Measurements from ENCODE around the gene ATXN1. TPM values are rescaled to one million over a fixed set of nuclear protein-coding genes. Genes with fewer than 3 reads are reported as not detected.
"Not testable (repeated sequence)": the region's sequence is repeated elsewhere in the genome, so short reads cannot be mapped to it uniquely, and the experiment has no call there.

Gene ATXN1
- total RNA-seq, 1 donor from 2014 or later: 23.7 TPM

DNA sequence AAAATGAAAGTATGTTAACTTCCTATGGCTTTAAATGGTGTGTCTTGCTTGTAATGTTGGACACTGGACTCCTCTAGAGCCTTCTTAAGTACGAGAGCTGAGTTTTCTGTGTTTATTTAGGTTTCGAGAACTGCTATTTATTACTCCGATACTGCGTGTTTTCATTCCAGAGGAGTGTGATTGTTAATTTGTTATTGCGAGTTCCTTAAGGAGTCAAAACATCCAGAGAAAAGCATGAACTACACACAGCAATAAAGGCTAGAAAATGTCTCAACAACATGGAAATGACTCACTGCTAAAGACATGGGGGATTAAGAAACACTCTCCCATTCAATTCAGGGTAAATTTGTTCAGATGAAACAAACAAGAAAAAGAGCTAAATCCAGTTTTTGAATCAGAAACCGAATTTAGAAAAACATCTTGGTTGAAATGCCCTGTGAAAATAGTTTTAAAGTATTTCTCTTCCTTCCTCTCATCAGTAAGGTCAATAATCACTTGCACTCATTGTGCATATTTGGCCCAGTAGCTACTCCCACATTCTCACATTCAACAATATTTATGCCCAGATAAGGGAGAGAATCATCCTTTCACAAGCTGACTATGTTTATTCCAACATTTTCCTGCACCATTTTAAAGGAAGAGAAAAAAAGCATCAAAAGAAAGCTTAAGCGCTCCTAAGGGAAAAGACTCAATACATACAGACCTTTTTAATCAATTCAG lies 36.0 kb downstream of the ATXN1 start:
- no peak for DNase-seq (ENCODE audit: extremely low read depth, low read depth, low spot score)

- peak; percentile 87 for DNase-seq (ENCODE audit: extremely low read depth, low read depth, low spot score)
Observed at GRCh38 chr6:16723826-16724225, 37.4 kb downstream of the ATXN1 start.

DNA sequence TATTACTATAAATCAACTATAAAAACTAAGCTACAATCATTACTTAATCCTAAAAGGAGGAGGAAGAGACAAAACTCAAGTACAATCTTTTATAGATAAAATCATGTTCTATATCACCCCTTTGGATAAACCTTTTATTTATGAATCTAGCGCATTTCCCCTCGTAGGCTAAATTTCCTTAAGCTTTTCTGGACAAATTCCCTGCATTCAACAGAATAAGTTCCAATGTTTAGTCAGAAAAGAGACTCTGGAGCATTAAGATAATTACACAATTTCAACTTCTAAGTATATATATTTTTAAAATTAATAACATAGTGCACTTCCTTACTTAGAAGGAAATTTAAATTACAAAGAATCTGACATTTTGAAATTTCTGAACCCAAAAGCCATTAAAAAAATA lies 37.9 kb downstream of the ATXN1 start:
- DNase-seq (ENCODE audit: extremely low read depth, low read depth, low spot score): no peak

DNA sequence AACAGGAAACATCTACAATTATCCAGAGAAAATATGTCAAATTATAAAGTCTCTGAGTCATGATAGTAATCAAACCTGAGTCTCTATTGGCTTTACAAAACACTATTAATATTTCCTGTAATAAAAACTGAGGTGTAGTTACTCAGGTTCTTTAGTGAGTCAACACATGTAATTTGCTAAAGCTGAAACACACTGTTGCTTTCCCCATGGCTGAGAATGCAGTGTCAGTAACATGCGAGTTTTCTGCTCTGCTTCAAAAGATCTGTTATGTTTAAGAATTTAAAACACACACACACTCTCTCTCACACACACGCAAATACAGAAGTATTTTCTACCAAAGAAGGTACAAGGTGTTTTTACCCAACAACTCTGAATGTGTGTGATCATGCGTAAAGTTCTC lies 38.6 kb downstream of the ATXN1 start:
- DNase-seq (ENCODE audit: extremely low read depth, low read depth, low spot score): no peak

GRCh38 chr6:16721977-16722376 lies 39.3 kb downstream of the ATXN1 start:
- DNase-seq (ENCODE audit: extremely low read depth, low read depth, low spot score): no peak

DNA sequence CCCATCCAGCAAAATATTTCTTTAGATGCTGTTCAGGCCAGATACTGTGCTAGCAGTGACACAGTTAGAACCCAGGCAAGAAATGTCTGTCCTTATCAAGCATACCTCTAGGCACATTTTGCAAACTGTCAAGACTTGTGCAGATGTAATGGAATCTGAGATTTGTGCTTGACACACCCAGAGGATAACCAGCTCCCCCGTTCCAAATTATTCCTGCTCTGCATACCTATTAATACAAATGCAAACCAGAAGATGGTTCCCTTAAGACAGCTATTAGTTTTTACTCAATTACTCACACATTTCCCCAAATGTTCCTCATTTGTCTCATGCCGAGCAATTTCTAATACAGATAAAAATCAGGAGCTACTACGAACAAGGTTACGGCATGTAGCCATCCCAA lies 40.4 kb downstream of the ATXN1 start:
- DNase-seq (ENCODE audit: extremely low read depth, low read depth, low spot score): no peak

DNA sequence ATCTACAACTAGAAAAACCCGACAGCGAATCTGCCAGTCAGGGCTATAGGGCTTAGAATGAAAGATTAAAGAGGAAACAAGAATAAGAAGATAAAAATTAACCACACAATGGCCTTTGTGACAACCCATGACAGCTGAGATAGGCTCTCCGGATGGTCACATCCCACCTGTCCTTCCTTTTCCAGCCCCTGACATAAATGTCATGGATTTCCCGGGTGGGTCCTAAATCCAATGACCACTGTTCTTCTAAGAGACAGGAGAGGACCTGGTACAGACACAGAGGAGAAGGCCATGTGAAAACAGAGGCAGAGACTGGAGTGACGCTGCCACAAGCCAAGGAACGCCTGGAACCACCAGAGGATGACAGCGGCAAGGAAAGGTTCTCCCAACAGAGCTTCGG lies 41.8 kb downstream of the ATXN1 start:
- no peak for DNase-seq (ENCODE audit: extremely low read depth, low read depth, low spot score)

- no peak for DNase-seq (ENCODE audit: extremely low read depth, low read depth, low spot score)
Observed at GRCh38 chr6:16718356-16718755, 42.9 kb downstream of the ATXN1 start.

GRCh38 chr6:16717275-16717942 lies 43.9 kb downstream of the ATXN1 start:
- DNase-seq (ENCODE audit: extremely low read depth, low read depth, low spot score): no peak

DNA sequence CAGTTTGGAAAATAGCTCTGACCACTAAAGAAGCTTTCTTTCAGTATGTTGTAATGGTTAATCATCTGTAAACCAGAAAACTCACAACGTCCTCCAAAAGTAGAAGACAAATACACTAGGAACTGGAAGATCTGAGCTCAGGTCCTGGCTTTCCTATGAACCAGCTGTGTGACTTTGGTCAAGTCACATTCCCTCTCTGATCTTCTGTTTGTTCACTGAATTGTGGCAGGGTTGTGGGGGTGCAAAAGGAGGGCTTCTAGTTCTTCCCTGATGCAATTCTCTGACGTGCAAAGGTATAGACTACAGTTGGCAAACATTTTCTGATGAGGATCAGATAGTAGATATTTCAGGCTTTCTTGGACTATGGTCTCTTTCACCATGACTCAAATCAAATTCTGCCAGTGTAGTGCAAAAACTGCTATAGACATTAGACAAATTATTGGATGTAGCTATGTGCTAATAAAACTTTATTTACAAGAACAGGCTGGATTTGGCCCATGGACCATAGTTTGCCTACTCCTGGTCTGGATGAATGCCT lies 44.9 kb downstream of the ATXN1 start:
- no peak for DNase-seq (ENCODE audit: extremely low read depth, low read depth, low spot score)

GRCh38 chr6:16713597-16713996 lies 47.7 kb downstream of the ATXN1 start:
- DNase-seq (ENCODE audit: extremely low read depth, low read depth, low spot score): no peak

DNA sequence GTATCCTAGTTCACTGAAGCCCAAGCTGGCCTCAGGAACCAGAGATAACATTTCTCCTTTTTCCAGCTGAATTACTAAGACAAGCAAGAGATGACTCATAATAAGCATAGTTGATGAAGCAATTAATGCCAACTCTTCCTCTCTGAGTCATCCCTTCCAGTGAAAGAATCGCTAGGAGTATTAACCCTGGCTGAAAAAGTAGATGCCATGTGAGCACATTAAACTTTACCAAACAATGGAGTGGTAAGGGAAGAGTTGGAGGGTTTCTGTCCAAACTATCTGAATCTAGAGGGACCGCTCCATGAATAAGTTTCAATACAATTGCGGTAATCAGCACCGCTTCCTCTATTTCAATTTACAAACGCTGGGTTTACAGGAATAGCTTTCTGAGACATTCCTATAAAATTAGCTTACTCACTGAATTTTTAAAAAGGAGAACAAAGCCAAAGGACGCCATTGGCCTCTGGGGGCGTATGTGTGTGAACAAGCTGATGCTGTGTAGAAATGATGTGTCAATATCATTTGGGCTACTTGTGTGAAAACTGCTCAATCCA lies 48.3 kb downstream of the ATXN1 start:
- peak; percentile 80 for DNase-seq (ENCODE audit: extremely low read depth, low read depth, low spot score)

DNA sequence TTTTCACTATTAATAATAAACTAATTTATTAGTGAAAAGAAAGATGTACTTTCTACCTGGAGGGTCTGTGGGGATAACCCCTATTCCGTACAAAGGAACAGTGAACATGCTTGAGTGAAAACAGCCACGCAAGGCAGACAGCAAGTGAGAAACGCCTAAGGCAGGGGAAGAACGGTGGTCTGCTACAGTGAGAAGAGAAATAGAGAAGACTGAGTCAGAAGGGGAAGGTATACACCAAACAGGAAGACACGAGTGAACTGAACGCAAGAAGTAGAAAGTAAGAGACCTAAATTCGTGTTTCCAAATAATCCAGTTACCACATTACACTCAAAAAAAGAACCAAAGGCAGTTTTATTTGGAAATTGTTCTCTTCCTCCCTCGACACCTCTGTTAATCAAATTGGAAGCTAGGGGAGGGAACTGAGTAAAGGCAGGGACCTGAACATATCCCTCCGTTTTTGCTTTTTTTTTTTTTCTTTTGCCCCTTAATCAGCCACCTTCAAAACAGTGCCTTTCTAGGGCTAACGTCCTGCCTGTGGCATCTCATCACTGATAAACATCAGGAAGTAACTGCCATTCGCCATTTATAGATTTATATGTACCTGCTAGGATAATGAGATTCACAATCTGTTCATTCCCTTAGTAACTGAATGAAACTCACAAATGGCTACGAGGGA lies 48.9 kb downstream of the ATXN1 start:
- DNase-seq (ENCODE audit: extremely low read depth, low read depth, low spot score): no peak

DNA sequence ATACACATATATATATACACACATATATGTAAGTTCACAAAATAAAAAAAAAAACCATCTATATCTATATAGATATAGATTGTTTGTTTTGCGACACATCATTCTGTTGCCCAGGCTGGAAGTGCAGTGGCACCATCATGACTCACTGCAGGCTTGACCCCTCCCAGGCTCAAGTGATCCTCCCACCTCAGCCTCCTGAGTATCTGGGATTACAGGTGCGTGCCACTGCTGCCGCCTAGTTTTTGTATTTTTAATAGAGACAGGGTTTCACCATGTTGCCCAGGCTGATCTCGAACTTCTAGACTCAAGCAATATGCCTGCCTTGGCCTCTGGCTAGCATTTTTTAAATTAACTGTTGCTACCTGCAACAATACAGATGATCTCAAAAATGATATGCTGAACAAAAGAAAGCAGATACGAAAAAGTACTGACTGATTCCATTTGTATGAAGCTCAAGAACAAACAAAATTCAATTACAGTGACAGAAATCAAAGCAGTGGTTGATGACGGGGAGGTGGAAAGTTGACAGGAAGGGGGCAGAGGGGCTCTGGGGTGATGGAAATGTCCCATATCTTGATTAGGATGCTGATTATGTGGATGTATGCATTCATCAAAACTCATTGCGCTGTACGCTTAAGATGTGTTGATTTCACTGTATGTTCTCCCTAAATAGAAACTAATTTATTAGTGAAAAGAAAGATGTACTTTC lies 49.6 kb downstream of the ATXN1 start:
- no peak for DNase-seq (ENCODE audit: extremely low read depth, low read depth, low spot score)

DNA sequence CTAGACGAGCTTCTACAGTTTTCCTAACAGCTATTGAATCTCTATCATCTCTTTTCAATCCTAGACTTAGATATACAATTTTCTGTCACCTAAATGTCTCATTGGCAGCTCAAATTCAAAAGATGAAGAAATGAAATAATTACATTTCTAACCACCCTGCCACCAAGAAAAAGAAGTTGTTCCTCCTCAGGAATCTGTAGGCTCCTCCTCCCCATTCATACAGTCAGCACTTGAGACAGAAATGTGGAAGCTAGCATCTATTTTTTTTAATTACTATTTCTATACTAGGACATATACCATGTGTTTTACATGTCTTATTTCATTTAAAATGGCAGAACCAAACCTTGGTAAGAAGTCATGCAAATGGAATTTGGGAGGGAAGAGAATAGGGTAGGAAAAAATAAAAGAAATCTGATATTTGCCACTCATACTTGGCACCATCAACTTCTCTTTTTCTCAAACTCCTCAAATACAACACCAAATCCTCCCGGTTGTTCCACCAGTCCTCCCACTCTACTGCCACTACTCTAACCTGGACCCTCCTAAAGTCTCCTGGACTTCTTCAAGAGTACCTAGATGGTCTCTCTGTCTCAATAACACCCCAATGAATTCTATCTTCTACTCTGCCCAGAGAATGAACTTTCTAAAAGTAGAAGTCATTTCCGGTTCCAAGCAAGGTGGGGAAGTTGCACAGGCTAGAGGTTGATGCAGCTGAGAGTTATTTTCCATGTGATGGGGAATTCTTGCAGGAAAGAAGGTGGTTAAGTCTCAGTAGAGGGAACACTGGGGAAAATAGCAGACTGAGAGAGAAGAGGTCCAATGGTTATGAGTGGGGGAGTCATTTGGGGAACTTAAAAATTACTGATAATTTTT lies 54.1 kb downstream of the ATXN1 start:
- DNase-seq (ENCODE audit: extremely low read depth, low read depth, low spot score): no peak

DNA sequence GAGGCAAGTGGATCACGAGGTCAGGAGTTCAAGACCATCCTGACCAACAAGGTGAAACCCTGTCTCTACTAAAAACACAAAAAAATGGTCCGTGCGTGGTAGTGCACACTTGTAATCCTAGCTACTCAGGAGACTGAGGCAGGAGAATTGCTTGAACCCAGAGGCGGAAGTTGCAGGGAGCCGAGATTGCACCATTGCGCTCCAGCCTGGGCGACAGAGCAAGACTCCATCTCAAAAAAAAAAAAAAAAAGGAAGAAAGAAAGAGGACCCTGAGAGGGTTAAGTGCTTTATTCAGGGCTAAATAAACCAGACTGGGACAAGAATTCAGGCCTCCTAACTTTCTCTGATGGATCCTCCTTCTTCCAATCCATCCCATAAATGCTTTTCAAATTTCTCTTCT lies 54.8 kb downstream of the ATXN1 start:
- not testable (repeated sequence) for DNase-seq (ENCODE audit: extremely low read depth, low read depth, low spot score)

GRCh38 chr6:16706029-16706428 lies 55.2 kb downstream of the ATXN1 start:
- no peak for DNase-seq (ENCODE audit: extremely low read depth, low read depth, low spot score)

DNA sequence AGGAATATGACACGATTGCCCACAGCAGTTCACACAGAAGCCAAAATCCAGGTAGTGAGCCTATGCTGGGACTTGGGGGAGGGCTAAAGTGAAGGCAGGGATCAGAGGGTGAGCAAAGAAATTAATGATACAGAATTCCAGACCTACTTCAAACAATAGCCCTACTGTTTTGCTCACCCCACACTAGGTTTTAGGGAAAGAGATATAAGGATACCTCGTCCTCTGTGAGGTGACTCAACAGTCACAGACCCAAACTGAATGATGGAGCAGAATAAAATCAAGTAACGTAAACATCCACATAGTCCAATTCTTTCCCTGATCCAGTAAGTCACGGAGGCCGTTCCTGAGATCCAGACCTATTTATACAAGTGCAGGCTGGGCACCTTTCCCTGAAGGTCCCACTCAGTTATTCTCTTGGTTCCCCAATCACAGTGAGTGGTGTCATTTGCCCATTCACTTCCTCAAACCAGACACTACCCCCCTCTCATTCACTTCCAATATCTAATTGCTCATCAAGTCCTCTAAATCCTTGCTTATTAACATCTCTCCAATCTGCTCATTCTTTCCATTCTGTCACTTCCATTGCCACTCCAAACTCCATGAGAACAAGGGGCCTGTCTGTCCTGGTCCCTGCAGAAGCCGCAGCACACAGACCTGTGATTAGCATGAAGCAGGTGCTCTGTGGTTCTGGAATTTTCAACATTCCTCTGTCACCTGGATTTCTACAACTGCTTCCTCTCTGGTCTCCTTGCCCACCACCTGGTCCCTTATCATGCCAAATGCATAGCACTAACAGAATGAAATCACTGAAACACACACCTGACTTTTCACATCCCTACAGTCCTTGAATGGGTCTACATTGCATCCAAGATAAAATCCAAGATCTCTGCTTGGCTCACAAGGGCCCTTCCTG lies 55.9 kb downstream of the ATXN1 start:
- no peak for DNase-seq (ENCODE audit: extremely low read depth, low read depth, low spot score)
